22Rv1 (cell line): ENCODE data around the gene CRB3.

Source experiments
- ZFX ChIP-seq: fragments of 450-650 bp; IDR thresholded peaks from 2 replicates; pipeline ENCODE4 v1.6.1; 2017; ENCODE audit warnings: antibody characterized with exemption, borderline replicate concordance
- TF ChIP-seq, protein P1 (sequence below): fragments of 450-650 bp; IDR thresholded peaks from 2 replicates; pipeline ENCODE4 v1.5.1; 2017; ENCODE audit warnings: mild to moderate bottlenecking

DNA sequence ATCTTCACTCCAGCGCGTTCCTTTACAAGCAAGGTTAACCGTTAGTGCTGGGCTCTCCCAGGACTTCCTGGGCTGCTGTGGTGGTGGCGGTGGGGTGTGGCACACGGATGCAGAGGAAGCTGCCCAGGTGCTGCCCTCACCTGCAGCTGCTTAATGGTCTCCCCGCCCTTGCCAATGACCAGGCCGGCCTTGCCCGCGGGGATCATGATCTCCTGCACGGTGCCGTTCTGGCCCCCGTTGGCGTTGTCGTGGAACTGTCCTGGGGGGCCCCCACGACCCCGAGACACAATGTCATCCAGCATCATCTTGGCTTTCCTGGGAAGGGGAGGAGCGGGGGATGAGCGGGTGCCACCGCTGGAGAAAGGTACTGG is 45.5 kb upstream of the CRB3 start:
- TF ChIP-seq, protein P1, sequence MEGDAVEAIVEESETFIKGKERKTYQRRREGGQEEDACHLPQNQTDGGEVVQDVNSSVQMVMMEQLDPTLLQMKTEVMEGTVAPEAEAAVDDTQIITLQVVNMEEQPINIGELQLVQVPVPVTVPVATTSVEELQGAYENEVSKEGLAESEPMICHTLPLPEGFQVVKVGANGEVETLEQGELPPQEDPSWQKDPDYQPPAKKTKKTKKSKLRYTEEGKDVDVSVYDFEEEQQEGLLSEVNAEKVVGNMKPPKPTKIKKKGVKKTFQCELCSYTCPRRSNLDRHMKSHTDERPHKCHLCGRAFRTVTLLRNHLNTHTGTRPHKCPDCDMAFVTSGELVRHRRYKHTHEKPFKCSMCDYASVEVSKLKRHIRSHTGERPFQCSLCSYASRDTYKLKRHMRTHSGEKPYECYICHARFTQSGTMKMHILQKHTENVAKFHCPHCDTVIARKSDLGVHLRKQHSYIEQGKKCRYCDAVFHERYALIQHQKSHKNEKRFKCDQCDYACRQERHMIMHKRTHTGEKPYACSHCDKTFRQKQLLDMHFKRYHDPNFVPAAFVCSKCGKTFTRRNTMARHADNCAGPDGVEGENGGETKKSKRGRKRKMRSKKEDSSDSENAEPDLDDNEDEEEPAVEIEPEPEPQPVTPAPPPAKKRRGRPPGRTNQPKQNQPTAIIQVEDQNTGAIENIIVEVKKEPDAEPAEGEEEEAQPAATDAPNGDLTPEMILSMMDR: no peak
- TF ChIP-seq ZFX: no peak
